B cell (primary cell): ENCODE results near the gene SPHKAP. TPM values are rescaled to one million over a fixed set of nuclear protein-coding genes. Genes with fewer than 3 reads are reported as not detected.

Experiments
- ATAC-seq: fragments of 200-7000 bp; cut with Tn5 transposase; one replicate; pipeline ENCODE4 v1.10.0; 2021; ENCODE audit warnings: low read depth, mild to moderate bottlenecking, moderate number of reproducible peaks, moderate library complexity
- CTCF ChIA-PET: fragments of 350-600 bp; sonication (Branson Sonifier 250); formaldehyde crosslinking; loops from one replicate; lab custom pipeline; 2021; ENCODE audit warnings: antibody characterized with exemption, inconsistent platforms; lab: Charles Lee
- POLR2A ChIA-PET: fragments of 350-600 bp; sonication (Branson Sonifier 250); formaldehyde crosslinking; loops from one replicate; lab custom pipeline; 2021; ENCODE audit warnings: antibody characterized with exemption; lab: Charles Lee
- DNase-seq: peaks from one replicate; pipeline ENCODE4 v3.0.0; 2013
- H2AFZ ChIP-seq: 2 replicates; pipeline ENCODE4 v1.6.1; 2012; ENCODE audit warnings: mild to moderate bottlenecking, low read depth, low read length; ENCODE audit not compliant: insufficient read depth, poor library complexity, severe bottlenecking
- H3K27ac ChIP-seq, 2 donors: 1 replicate in 1 of 2; 2 replicates in 1 of 2; pipeline ENCODE4 v1.5.1; 2012 to 2013; ENCODE audit warnings: low read length in 2 of 2, mild to moderate bottlenecking in 2 of 2, moderate library complexity in 1 of 2
- H3K27me3 ChIP-seq, 4 experiments: fragments of 200-600 bp in 1 of 4; sonication (generic) in 1 of 4; replicated peaks in 1 of 4; 1 replicate in 2 of 4; 2 replicates in 2 of 4; pipeline versions ENCODE4 v1.6.1 to v1.7.0; 2013 to 2016; ENCODE audit warnings: low read length in 3 of 4, mild to moderate bottlenecking in 2 of 4, mixed read lengths in 1 of 4, moderate library complexity in 1 of 4; ENCODE audit not compliant: insufficient read depth in 4 of 4, control insufficient read depth in 3 of 4; ENCODE audit errors: control extremely low read depth in 1 of 4
- H3K36me3 ChIP-seq, 2 experiments: replicated peaks in 1 of 2; 1 replicate in 1 of 2; 2 replicates in 1 of 2; pipeline versions ENCODE4 v1.6.1 to v1.7.1; 2013; ENCODE audit warnings: low read length in 1 of 2; ENCODE audit not compliant: insufficient read depth in 2 of 2, control insufficient read depth in 1 of 2; ENCODE audit errors: control extremely low read depth in 1 of 2, extremely low read depth in 1 of 2
- H3K4me1 ChIP-seq, 2 donors: fragments of 200-600 bp in 1 of 2; sonication (generic) in 1 of 2; 1 replicate in 1 of 2; 2 replicates in 1 of 2; pipeline versions ENCODE4 v1.5.1 to v1.6.1; 2013 to 2017; ENCODE audit warnings: low read length in 2 of 2; ENCODE audit not compliant: control insufficient read depth in 2 of 2, insufficient read depth in 2 of 2
- H3K4me2 ChIP-seq: replicated peaks from 2 replicates; pipeline ENCODE3; 2012; ENCODE audit warnings: mild to moderate bottlenecking, low read depth, low read length; ENCODE audit not compliant: poor library complexity, severe bottlenecking
- H3K4me3 ChIP-seq, 5 experiments: fragments of 200-600 bp in 1 of 5; sonication (generic) in 1 of 5; 1 replicate in 3 of 5; 2 replicates in 2 of 5; pipeline versions ENCODE4 v1.5.1 to v1.7.0; 2011 to 2016; ENCODE audit warnings: low read length in 4 of 5, mild to moderate bottlenecking in 4 of 5, low read depth in 2 of 5, control low read depth in 1 of 5, moderate library complexity in 1 of 5; ENCODE audit not compliant: insufficient read depth in 1 of 5; ENCODE audit errors: control extremely low read depth in 1 of 5, extremely low read depth in 1 of 5
- H3K79me2 ChIP-seq: fragments of 200-600 bp; sonication (generic); one replicate; pipeline ENCODE4 v1.6.0; 2016; ENCODE audit warnings: low read length; ENCODE audit not compliant: control insufficient read depth, insufficient read depth
- H3K9ac ChIP-seq: fragments of 200-600 bp; sonication (generic); 2 replicates; pipeline ENCODE4 v1.6.1; 2017; ENCODE audit warnings: mild to moderate bottlenecking, low read length, moderate library complexity
- H3K9me3 ChIP-seq, 3 donors: one replicate each; pipeline versions ENCODE4 v1.6.1 to v1.7.1; 2013; ENCODE audit warnings: low read length in 2 of 3; ENCODE audit not compliant: control insufficient read depth in 2 of 3, insufficient read depth in 1 of 3; ENCODE audit errors: control extremely low read depth in 1 of 3
- H4K20me1 ChIP-seq: 2 replicates; pipeline ENCODE4 v1.6.0; 2012; ENCODE audit warnings: mild to moderate bottlenecking, low read length; ENCODE audit not compliant: insufficient read depth, control insufficient read depth, poor library complexity, severe bottlenecking
- H3K27ac Mint-ChIP-seq: one replicate; pipeline ENCODE4 v1.8.0; 2021; ENCODE audit warnings: mixed read lengths
- H3K27me3 Mint-ChIP-seq: one replicate; pipeline ENCODE4 v1.8.0; 2021; ENCODE audit warnings: mixed read lengths
- H3K4me1 Mint-ChIP-seq: one replicate; pipeline ENCODE4 v1.8.0; 2021; ENCODE audit warnings: mixed read lengths
- H3K4me3 Mint-ChIP-seq: one replicate; pipeline ENCODE4 v1.8.0; 2021; ENCODE audit warnings: mixed read lengths
- H3K9me3 Mint-ChIP-seq: one replicate; pipeline ENCODE4 v1.8.0; 2022; ENCODE audit warnings: mixed read lengths; ENCODE audit not compliant: insufficient read depth
- CTCF ChIP-seq: fragments of 200-600 bp; IDR thresholded peaks from one replicate; pipeline ENCODE4 v1.8.0; 2022; ENCODE audit warnings: antibody characterized with exemption, mild to moderate bottlenecking
- EZH2 ChIP-seq: IDR thresholded peaks from 2 replicates; pipeline ENCODE4 v1.6.1; 2012; ENCODE audit warnings: borderline replicate concordance, low read depth, mild to moderate bottlenecking, moderate library complexity, low read length; ENCODE audit not compliant: insufficient read depth, poor library complexity, severe bottlenecking
- WGBS: methylation state at CpG from one replicate; pipeline ENCODE4 v1.1.5; 2013; ENCODE audit warnings: missing lambda C conversion rate; ENCODE audit not compliant: insufficient coverage; 5-methylcytosine and 5-hydroxymethylcytosine counted together
- intact Hi-C: fragments of 100-400 bp; cut with micrococcal nuclease; formaldehyde crosslinking; loops from one replicate; pipeline ENCODE4 v1.10.0; 2022
- polyA plus RNA-seq: library from polyadenylated mRNA; depleted of rRNA; stranded (reverse); fragments of >200 nt; gene quantifications from 2 replicates; pipeline ENCODE4 v1.2.3, GENCODE V29; 2012
- total RNA-seq, 2 donors: library from RNA; stranded (reverse); fragments of 120-200 nt in 1 of 2; gene quantifications; 1 replicate in 1 of 2; 2 replicates in 1 of 2; pipeline versions ENCODE4 v1.2.3 to v1.2.4, GENCODE V29; 2013 to 2022

Gene SPHKAP
- total and polyA plus RNA-seq, 2 donors (not counting 1 experiment from before 2014, with no cell fraction given): not detected

DNA sequence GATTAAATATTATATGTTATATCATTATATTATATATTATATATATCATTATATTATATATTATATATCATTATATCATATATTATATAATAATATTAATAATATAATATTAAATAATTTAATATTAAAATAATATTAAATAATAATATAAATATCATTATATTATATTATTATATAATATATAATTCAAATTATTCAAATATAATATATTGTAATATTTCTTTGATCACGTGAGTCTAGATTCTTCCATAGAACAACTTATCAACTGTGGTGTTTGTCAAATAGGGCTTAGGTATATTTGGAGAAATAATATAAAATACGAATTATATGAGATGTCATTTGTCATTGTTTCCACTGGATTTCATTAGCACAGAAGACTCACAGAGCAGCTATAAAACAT lies 77.3 kb downstream of the SPHKAP start:
- POLR2A ChIA-PET: no interaction called here
- no peak for ATAC-seq
- no peak overlapping the region for H3K4me3 Mint-ChIP-seq

DNA sequence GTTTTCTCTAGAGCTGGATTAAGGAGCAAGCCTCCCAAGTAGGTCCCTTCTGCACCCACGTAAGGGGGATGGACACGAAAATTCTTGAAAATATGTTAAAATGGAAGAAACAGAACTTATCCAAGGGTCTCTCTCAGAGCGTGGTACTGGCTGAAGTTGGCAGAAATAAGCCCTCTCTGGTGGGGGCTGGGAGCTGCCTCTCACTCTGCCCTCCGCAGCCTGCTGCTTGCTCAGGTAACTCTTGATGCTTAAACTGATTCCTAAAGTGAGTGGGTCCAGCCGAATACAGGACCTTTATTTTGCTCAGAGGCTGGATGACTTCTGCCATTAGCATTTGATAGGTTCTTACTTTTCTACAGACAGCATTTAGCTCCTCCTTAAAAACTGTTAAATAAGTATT lies 78.1 kb downstream of the SPHKAP start:
- no peak overlapping the region for H2AFZ ChIP-seq
- H3K4me3 ChIP-seq: no peak overlapping the region
- no peak overlapping the region for H3K27ac Mint-ChIP-seq
- no peak overlapping the region for H3K4me2 ChIP-seq
- no peaks in the 10 kb centered on the region for H4K20me1 ChIP-seq
- no peaks in the 10 kb centered on the region for H3K27me3 Mint-ChIP-seq
- CTCF ChIA-PET: no interaction called here
- H3K4me3 Mint-ChIP-seq: no peak overlapping the region
- H3K9me3 ChIP-seq: peaks cover 0 to 8% (median 0%) of the 10 kb centered on the region in 3 donors
- no peaks in the 10 kb centered on the region for H3K4me1 ChIP-seq
- ATAC-seq (no peak), DNase-seq (no peak)
- 43% methylated on average over 3 of the region's 5 CpGs for WGBS
- intact Hi-C loops: no loop called here
- POLR2A ChIA-PET: no interaction called here
- no peaks in the 10 kb centered on the region for H3K36me3 ChIP-seq
- TF ChIP-seq EZH2: no peak
- no peak for TF ChIP-seq CTCF
- no peaks in the 10 kb centered on the region for H3K79me2 ChIP-seq
- H3K9ac ChIP-seq: no peak overlapping the region
- peaks cover 9% of the 10 kb centered on the region for H3K9me3 Mint-ChIP-seq
- no peak overlapping the region for H3K27ac ChIP-seq
- no peaks in the 10 kb centered on the region for H3K4me1 Mint-ChIP-seq
- H3K27me3 ChIP-seq: no peaks in the 10 kb centered on the region

More for the DNA sequence above, 77.3 kb downstream of the SPHKAP start:
- no peaks in the 10 kb centered on the region for H3K79me2 ChIP-seq
- Mint-ChIP-seq H3K4me1 (no peaks in the 10 kb centered on the region), H3K9me3 (peaks cover 7% of the 10 kb centered on the region), H3K27me3 (no peaks in the 10 kb centered on the region), H3K27ac (no peak overlapping the region)
- no peaks in the 10 kb centered on the region for H3K36me3 ChIP-seq
- no peaks in the 10 kb centered on the region for H3K4me1 ChIP-seq
- peaks cover 0 to 8% (median 0%) of the 10 kb centered on the region in 3 donors for H3K9me3 ChIP-seq
- TF ChIP-seq CTCF: no peak
- TF ChIP-seq EZH2: no peak
- DNase-seq: no peak
- H3K27me3 ChIP-seq: no peaks in the 10 kb centered on the region
- H2AFZ ChIP-seq: no peak overlapping the region
- intact Hi-C loops: no loop called here
- H4K20me1 ChIP-seq: no peaks in the 10 kb centered on the region
- no peak overlapping the region for H3K27ac ChIP-seq
- H3K9ac ChIP-seq: no peak overlapping the region
- no CpG with 5 or more reads among the region's 2 CpGs for WGBS
- CTCF ChIA-PET: no interaction called here
- H3K4me3 ChIP-seq: no peak overlapping the region
- no peak overlapping the region for H3K4me2 ChIP-seq
